GM18519 (cell line): ENCODE results near the gene NOTCH2.

Experiments
- ATAC-seq: cut with Tn5 transposase; IDR thresholded peaks from one replicate; pipeline ENCODE4 v1.9.1; 2021; ENCODE audit warnings: mild to moderate bottlenecking, moderate library complexity; ENCODE audit not compliant: unreplicated experiment, low FRiP score

The NOTCH2 gene

DNA sequence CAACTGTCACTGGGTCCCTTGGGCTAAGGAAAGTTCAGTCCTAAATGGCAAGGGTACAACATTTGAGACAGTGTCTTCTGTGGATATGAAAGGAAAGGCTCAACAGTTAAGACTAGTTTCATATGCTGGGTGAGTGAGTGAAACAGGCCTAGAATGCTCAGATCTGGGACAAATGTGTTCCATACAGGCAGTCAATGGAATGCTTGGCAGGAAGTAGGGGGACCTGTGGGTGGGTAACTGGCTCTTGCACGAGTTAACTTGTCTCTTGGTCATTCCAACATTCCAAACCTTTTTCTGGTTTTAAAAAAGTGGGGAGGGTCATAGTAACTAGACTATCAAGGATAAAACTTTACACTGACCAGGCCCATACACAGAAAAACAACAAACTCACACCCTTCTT lies 155.4 kb downstream of the NOTCH2 start:
- no peak for ATAC-seq

- no peak for ATAC-seq
These were observed 156.5 kb downstream of the NOTCH2 start for GRCh38 chr1:119912963-119913362.

DNA sequence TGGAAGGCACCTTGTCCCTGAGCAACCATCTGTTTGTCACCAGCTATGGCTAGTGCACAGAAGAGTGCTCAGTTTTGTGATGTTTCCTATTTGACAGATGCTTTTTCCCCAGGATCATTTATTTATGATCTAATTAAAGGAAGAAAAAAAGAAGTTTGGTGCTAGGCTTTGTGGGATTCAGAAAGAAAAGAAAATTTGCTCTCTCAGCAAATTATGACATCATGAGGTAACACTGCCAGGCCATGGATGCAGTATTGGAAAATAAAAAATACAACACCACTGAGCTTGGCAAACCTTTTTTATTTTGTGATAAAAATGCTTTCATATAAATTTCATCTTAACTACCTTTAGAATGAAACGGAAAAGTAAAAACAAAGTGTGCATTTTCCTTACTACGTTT lies 157.7 kb downstream of the NOTCH2 start:
- ATAC-seq: no peak

- ATAC-seq: no peak
These were observed 158.8 kb downstream of the NOTCH2 start for GRCh38 chr1:119910618-119911017.

DNA sequence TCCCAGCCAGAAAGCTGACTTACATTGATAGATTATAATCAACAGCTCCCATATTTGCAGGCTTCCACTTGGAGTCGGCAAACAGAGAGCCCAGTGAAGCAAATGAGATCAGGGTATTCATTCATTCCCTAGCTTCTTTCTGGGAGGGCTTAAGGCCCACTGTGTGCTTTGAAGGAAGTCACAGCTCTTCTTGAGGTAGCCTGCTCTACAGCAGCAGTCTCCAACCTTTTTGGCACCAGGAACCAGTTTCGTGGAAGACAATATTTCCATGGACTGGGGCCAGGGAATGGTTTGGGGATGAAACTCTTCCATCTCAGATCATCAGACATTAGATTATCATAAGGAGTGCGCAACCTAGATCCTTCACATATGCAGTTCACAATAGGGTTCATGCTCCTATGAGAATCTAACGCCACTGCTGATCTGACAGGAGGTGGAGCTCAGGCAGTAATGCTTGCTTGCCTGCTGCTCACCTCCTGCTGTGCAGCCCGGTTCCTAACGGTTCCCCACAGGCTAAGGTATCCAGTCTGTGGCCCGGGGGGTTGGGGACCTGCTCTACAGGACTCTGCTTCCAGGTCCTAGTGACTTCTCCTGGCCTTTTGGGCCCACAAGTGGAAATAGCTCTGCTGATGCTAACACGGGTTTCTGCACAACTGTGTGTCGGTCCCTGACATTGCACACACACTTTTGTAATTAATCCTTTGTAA lies 159.4 kb downstream of the NOTCH2 start:
- no peak for ATAC-seq

GRCh38 chr1:119908661-119909060 lies 160.8 kb downstream of the NOTCH2 start:
- ATAC-seq: no peak

DNA sequence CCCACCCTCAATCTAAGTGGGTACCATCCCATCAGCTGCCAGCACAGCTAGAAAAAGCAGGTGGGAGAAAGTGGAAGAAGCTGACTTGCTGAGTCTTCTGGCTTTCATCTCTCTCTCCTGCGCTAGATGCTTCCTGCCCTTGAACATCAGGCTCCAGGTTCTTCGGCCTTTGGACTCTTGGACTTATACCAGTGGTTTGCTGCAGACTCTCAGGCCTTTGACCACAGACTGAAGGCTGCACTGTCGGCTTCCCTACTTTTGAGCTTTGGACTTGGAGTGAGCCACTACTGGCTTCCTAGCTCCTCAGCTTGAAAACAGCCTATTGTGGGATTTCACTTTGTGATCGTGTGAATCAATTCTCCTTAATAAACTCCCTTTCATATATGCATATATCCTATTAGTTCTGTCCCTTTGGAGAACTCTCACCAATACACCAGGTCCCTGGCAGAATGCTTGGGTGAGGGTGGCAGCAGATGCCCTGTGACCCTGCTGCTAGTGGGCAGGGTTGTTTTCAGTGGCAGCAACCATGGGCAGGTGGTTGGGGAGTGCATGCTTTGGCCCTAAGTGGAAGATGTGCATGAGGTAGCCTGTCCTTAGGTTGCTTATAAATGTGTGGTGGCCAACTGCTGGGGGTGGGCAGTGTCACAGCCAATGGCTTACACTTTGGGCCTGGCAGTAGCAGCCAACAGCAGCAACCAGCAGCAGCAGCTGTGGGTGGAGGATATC lies 162.4 kb downstream of the NOTCH2 start:
- no peak for ATAC-seq

DNA sequence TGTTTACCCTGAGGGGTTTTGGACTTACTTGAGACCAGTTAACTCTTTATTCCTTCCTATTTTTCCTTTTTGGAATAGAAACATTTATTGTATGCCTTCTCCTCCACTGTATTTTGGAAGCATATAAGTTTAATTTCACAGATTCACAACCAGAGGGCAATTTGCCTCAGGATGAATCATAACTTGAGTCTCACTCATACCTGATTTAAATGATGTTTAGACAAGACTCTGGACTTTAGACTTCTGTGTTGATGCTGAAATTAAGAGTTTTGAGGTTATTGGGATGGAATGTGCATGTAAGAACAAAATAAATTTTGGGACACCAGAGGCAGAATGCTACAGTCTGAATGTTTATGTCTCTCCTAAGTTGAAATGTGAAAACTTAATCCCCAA lies 166.0 kb downstream of the NOTCH2 start:
- no peak for ATAC-seq

GRCh38 chr1:119902775-119903442 lies 166.6 kb downstream of the NOTCH2 start:
- no peak for ATAC-seq

DNA sequence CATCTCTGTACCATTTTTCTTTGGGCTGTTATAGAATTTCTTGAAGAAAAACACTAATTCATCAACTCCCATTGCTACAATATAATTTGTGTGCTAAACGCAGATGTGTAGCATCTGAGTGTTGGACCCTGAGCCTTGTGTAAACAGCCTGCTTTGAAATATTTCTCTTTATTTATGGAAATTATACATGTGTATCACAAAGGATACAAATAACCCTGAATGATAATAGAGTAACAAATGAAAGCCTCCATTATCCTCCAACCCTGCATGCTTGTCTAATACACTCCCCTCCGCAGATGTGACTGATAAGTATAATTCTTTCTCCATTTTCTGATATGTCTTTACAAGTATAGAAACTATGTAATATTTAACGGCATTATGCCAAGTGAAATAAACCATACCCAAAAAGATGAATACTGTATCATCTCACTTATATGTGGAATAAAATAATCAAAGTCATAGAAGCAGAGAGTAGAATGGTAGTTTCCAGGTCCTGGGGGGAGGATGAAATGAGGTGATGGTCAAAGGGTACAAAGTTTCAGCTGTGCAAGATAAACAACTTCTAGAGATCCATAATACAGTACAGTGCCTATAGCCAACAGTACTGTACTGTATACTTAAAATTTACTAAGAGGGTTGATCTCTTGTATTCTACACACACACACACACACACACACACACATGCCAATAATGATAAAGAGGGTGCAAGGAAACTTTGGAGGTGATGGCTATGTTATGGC lies 170.3 kb downstream of the NOTCH2 start:
- ATAC-seq: no peak

DNA sequence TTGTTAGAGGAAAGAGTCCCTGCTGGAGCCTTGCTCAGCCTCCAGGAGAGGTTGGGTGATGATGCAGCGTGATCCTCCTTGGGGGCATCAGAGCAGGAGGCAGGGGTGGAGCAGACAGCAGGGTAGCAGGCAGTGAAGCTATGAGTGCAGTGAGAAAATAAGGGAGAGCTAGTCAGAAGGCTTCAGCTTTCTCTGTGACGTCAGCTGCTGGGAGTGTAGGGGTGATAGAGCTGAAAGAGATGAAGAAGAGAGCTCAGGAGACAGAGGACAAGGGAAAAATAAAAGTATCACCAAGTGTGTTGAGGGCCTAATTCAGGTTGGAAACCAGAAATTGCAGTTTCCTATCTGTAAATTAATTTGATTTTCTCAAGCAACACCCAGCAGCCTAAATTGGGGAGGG lies 170.9 kb downstream of the NOTCH2 start:
- ATAC-seq: no peak

GRCh38 chr1:119896303-119896702 lies 173.2 kb downstream of the NOTCH2 start, which contains the start of gene ADAM30:
TSS of gene ADAM30 (minus strand) at chr1:119896515. CDS start at chr1:119896336, 179 bp downstream.
- no peak for ATAC-seq

DNA sequence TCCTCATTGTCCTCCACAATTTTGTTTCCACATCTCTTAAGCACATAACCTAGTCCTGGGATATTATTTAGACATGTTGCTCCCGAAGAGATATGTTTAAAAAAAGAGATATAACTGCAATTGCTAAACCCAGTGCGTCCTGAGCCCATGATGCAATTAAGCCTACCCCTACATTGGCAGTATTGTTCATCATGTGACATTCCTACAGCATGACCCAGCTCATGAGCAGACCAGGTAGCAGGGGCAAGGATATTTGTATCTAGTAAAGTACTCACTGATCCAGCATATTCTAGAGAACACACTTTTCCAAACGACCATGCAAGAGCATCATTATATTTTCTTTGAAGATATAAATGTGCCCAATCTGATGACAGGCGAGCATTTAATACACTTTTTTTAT lies 174.4 kb downstream of the NOTCH2 start:
- ATAC-seq: no peak

DNA sequence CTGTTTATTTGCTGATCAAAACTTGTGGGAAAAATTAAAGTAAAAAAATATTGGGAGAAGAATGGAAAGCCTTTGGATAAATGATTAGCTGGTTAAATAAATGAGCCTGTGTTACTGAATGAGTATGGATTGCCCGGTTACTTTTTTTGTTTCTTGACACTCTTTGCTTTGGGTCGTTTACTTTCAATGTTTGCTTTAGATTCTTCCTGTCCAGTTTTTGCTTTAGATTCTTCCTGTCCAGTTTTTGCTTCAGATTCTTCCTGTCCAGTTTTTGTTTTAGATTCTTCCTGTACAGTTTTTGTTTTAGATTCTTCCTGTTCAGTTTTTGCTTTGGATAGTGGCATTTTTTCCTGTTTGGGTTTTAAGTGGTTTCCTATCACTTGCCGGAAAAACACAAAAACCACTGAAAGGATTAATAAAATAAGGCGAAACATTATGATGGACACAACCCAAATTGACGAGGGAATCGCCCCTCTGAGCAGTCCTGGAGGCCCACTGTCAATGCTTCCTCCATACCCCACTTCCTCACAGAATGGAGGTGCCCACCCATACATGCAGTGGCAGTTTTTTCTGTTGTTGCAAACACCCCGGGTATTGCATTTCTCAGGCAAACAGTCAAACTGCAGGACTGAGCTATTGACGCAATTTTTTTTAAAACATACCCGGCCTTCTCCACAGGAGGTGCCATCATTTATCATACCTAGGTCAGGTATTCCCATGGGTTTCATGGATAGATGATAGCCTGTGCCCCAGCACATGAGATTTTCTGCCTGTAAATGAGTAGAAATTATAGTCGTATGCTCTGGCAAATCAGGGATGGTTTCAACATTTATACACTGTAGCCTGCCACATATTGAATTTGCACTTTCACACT lies 175.4 kb downstream of the NOTCH2 start:
- no peak for ATAC-seq

DNA sequence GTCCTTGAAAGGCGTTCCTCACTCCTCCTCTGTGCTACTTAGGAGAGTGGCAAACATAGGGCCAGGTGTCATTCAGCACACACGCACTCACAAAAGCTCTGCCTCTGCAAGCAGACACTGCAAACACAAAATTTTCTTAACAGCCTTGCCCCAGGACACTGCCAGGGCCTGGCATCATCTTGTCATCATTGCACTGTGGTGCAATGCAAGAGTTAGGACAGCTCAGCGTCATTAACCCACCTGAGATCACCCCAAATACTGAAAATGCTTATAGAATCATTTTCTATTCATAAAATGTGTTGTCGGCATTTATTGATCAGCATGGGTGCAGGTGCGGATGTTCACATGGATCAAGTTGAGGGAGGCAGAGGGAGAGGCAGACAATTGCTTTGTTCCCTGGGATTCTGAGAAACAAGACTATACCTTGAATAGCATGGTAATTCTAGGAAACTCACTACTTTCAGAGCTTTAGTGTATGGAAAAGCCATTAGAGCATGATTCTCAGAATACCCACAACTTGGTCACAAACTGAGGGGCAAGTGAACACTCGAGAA lies 176.1 kb downstream of the NOTCH2 start:
- ATAC-seq: no peak

DNA sequence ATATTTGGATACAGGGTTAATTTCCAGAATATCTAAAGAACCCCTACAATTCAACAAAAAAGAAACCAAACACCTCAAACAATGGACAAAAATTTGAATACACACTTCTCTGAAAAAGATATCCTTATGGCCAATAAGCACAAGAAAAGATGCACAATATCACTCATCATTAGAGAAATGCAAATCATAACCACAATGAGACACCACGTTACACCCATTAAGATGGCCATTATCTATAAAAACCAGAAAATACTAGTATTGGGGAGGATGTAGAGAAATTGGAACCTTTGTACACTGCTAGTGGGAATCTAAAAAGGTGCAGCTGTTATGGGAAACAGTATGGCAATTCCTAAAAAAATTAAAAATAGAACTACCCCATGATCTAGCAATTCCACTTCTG lies 178.1 kb downstream of the NOTCH2 start:
- ATAC-seq: no peak

DNA sequence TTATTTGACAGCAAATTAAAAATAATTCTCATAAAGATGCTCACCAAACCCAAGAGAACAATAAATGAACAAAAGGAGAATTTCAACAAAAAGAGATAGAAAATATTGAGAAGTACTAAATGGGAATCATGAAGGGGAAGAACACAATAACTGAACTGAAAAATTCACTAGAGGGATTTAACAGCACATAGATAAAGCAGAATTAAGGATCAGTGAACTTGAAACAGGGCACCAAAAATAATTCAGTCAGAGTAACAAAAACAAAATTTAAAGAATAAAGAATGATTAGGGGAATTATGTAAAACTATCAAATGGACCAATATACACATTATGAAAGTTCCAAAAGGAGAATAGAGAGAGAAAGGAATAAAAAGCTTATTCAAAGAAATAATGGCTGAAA lies 181.0 kb downstream of the NOTCH2 start:
- no peak for ATAC-seq

- ATAC-seq: no peak
These were observed 182.0 kb downstream of the NOTCH2 start for GRCh38 chr1:119887427-119887826.

DNA sequence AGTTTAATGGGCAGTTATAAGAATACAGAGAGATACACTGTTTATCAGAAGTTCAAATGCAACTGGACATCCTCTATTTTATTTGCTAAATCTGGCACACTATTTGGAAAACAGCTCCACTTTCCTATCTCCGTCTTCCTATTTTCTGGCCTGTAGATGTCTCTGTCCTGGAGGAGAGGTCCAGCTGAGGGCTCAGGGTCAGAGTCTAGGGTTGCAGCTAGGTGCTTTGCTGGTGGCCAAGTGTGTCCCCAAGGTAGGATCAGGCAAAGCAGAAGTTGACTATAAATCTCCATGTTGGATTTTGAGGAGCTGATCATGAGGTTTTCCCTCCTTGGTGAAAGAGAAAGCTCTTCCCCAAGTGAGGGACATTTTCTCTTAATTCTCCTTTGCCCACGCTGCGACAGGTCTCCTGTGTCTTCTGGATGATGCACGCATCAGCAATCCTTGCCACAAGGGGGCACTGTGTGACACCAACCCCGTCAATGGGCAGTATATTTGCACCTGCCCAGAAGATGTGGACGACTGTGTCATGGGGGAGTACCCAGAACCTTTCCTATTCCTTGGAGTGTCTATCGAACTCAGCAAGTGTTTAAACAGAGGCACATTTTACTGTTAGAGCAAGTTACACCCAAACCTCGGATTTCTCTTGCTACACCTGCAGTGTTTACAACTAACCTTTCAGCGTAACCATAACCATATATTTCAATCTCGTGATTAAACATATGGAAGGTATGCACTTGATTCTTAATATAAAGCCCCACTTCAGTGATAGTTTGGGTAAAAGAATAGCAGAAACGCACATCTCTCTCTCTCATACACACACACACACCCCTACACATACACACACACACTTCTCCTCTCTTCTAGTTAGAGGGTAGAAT lies 183.3 kb downstream of the NOTCH2 start:
- no peak for ATAC-seq
